Measurements from ENCODE around the gene ARHGAP28.

ARHGAP28 gene

GRCh38 chr18:6729247-6730091, at the start of gene ARHGAP28:
TSS of gene ARHGAP28 (plus strand) at chr18:6729716. CDS start at chr18:6729822, 106 bp downstream.
- DNase-seq = peak; percentile 63

GRCh38 chr18:6681331-6681875, 48.1 kb upstream of the ARHGAP28 start:
- no peak for DNase-seq

GRCh38 chr18:6682437-6683111, 46.9 kb upstream of the ARHGAP28 start:
- no peak for DNase-seq

GRCh38 chr18:6683112-6683876, 46.2 kb upstream of the ARHGAP28 start:
- no peak for DNase-seq

- no peak for DNase-seq
These were observed 41.8 kb upstream of the ARHGAP28 start for GRCh38 chr18:6687676-6688075.

GRCh38 chr18:6708890-6709289, 20.6 kb upstream of the ARHGAP28 start:
- no peak for DNase-seq

- DNase-seq = no peak
These were observed 18.0 kb upstream of the ARHGAP28 start for GRCh38 chr18:6711467-6711866.

- no peak for DNase-seq
These were observed 17.1 kb upstream of the ARHGAP28 start for GRCh38 chr18:6712401-6712800.

GRCh38 chr18:6714010-6714409, 15.5 kb upstream of the ARHGAP28 start:
- DNase-seq = no peak

- DNase-seq = no peak
These were observed 11.2 kb upstream of the ARHGAP28 start for GRCh38 chr18:6718267-6718666.

GRCh38 chr18:6719098-6719846, 10.2 kb upstream of the ARHGAP28 start:
- no peak for DNase-seq

GRCh38 chr18:6719910-6720683, 9.4 kb upstream of the ARHGAP28 start:
- no peak for DNase-seq

GRCh38 chr18:6721755-6722154, 7.8 kb upstream of the ARHGAP28 start:
- no peak for DNase-seq

- DNase-seq = no peak
These were observed 6.8 kb upstream of the ARHGAP28 start for GRCh38 chr18:6722690-6723089.

- DNase-seq = no peak
These were observed 5.2 kb upstream of the ARHGAP28 start for GRCh38 chr18:6724331-6724730.

- no peak for DNase-seq
These were observed 1.2 kb upstream of the ARHGAP28 start for GRCh38 chr18:6728331-6728730.

- no peak for DNase-seq
These were observed 688 bp upstream of the ARHGAP28 start for GRCh38 chr18:6728809-6729246.

GRCh38 chr18:6730416-6731221, 1.1 kb downstream of the ARHGAP28 start:
- DNase-seq = no peak

GRCh38 chr18:6731222-6731596, 1.7 kb downstream of the ARHGAP28 start:
- DNase-seq = no peak

GRCh38 chr18:6732952-6733351, 3.4 kb downstream of the ARHGAP28 start:
- no peak for DNase-seq

GRCh38 chr18:6733758-6734157, 4.2 kb downstream of the ARHGAP28 start:
- no peak for DNase-seq
